GM12865 (cell line): ENCODE measurements around the gene SUSD4.

ENCODE experiments used
- DNase-seq: peaks from one replicate; pipeline ENCODE4 v3.0.0; 2010; ENCODE audit warnings: low read depth
- H3K4me3 ChIP-seq: 2 replicates; pipeline ENCODE4 v1.5.1; 2011; ENCODE audit warnings: mild to moderate bottlenecking, low read depth, low read length, control low read depth
- CTCF ChIP-seq: IDR thresholded peaks from 2 replicates; pipeline ENCODE4 v1.5.1; 2011; ENCODE audit warnings: low read length, control low read depth, low read depth, inconsistent platforms; ENCODE audit not compliant: insufficient read depth; ENCODE audit errors: missing control alignments

SUSD4 gene

GRCh38 chr1:223204424-223204823 lies 159.6 kb downstream of the SUSD4 start:
- no peak for TF ChIP-seq CTCF
- no peak overlapping the region for H3K4me3 ChIP-seq
- DNase-seq, result no peak

GRCh38 chr1:223203694-223204093 lies 160.3 kb downstream of the SUSD4 start:
- H3K4me3 ChIP-seq, result no peak overlapping the region
- TF ChIP-seq CTCF, result no peak
- no peak for DNase-seq

- TF ChIP-seq CTCF, result no peak
- no peak overlapping the region for H3K4me3 ChIP-seq
- no peak for DNase-seq
Observed at GRCh38 chr1:223203034-223203408, 161.0 kb downstream of the SUSD4 start.

- no peak overlapping the region for H3K4me3 ChIP-seq
- no peak for DNase-seq
- no peak for TF ChIP-seq CTCF
Observed at GRCh38 chr1:223202376-223203033, 161.5 kb downstream of the SUSD4 start.

GRCh38 chr1:223201967-223202366 lies 162.0 kb downstream of the SUSD4 start:
- TF ChIP-seq CTCF, result no peak
- no peak overlapping the region for H3K4me3 ChIP-seq
- no peak for DNase-seq

GRCh38 chr1:223200903-223201302 lies 163.1 kb downstream of the SUSD4 start:
- DNase-seq, result no peak
- no peak overlapping the region for H3K4me3 ChIP-seq
- no peak for TF ChIP-seq CTCF

- no peak for DNase-seq
- no peak overlapping the region for H3K4me3 ChIP-seq
- no peak for TF ChIP-seq CTCF
Observed at GRCh38 chr1:223199094-223199647, 164.8 kb downstream of the SUSD4 start.
